Measurements from ENCODE around the gene CCT5. TPM values are rescaled to one million over a fixed set of nuclear protein-coding genes. Genes with fewer than 3 reads are reported as not detected.

The CCT5 gene
- total and polyA plus RNA-seq, 2 donors (not counting 1 experiment from before 2014, with no cell fraction given), result 74.3 to 77.7 TPM

DNA sequence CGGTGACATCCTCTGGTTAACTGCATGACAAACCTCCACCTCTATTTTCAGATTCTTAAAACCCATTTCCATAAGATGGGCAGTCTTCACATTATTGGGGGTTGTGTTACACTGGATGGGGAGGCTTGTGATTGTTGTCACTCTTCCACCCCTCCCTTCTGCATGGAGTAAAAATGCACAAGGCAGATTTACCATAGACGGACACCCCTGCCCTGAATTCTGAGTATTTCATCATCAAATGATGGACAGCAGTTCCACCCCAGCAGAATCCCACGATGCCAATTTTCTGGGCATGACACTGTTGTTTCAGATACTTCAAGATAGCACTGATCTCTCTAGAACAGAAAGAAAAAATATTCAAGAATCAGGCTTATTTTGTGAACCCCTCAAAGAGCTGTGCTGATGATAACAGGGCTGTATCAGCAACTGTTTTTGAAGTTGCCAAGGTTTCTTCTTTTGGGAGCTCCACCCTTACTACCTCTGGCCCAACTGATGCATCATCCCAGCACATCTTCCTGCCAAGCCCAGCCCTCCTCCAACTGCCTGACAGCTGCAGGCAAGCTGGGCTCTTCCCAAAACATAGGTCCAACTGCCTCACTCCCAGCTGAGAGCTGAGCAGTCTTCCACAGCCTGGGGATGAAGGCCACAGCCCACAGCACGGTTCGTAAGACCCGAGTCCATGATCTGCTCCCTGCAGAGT, 36.2 kb downstream of the CCT5 start:
- intact Hi-C loops (cut with micrococcal nuclease), result no loop called here
- peaks cover 4 to 15% of the 10 kb centered on the region in 2 donors for H3K4me1 ChIP-seq (ENCODE audit: control insufficient read depth in 2 of 2, insufficient read depth in 2 of 2, low read length in 2 of 2)
- ChIA-PET POLR2A (interaction anchor here (0.6 to 0.7 kb wide), 2 partner anchors 387 to 705 kb away, joined by 3 to 4 read pairs; no protein-coding TSS in a partner anchor), CTCF (interaction anchor here (0.7 to 2.0 kb wide), 6 partner anchors 12 to 342 kb away, joined by 3 to 7 read pairs (median 6); no protein-coding TSS in a partner anchor)
- no peak for TF ChIP-seq EZH2 (IDR thresholded peaks at IDR 0.05; ENCODE audit: borderline replicate concordance, insufficient read depth, low read depth, low read length, poor library complexity, severe bottlenecking)
- no peak for TF ChIP-seq CTCF (IDR thresholded peaks at IDR 0.05)
- H4K20me1 ChIP-seq (ENCODE audit: control insufficient read depth, insufficient read depth, low read length, poor library complexity, severe bottlenecking), result no peaks in the 10 kb centered on the region
- H3K27ac Mint-ChIP-seq, result no peak overlapping the region
- ATAC-seq (ENCODE audit: low read depth) (no peak), DNase-seq (no peak)
- no peak overlapping the region for H2AFZ ChIP-seq (ENCODE audit: insufficient read depth, low read depth, low read length, poor library complexity, severe bottlenecking)
- H3K27me3 ChIP-seq (replicated peaks in 1 of 4; ENCODE audit: control extremely low read depth in 1 of 4, control insufficient read depth in 3 of 4, insufficient read depth in 4 of 4, low read length in 3 of 4), result peaks cover 0 to 6% (median 0%) of the 10 kb centered on the region in 4 experiments
- no peak overlapping the region for H3K4me3 ChIP-seq (ENCODE audit: control extremely low read depth in 1 of 5, extremely low read depth in 1 of 5, insufficient read depth in 1 of 5, low read depth in 2 of 5, low read length in 4 of 5)
- H3K27me3 Mint-ChIP-seq, result peaks cover 18% of the 10 kb centered on the region
- no peak overlapping the region for H3K27ac ChIP-seq (ENCODE audit: low read length in 2 of 2)
- no peak overlapping the region for H3K4me3 Mint-ChIP-seq
- H3K9me3 Mint-ChIP-seq (ENCODE audit: insufficient read depth), result no peaks in the 10 kb centered on the region
- H3K4me1 Mint-ChIP-seq, result peaks cover 12% of the 10 kb centered on the region
- no peak overlapping the region for H3K4me2 ChIP-seq (replicated peaks; ENCODE audit: low read depth, low read length, poor library complexity, severe bottlenecking)
- no peaks in the 10 kb centered on the region for H3K9me3 ChIP-seq (ENCODE audit: control extremely low read depth in 1 of 3, control insufficient read depth in 2 of 3, insufficient read depth in 1 of 3, low read length in 2 of 3)
- H3K79me2 ChIP-seq (ENCODE audit: control insufficient read depth, insufficient read depth, low read length), result no peaks in the 10 kb centered on the region
- no peaks in the 10 kb centered on the region for H3K36me3 ChIP-seq (replicated peaks in 1 of 2; ENCODE audit: control extremely low read depth in 1 of 2, control insufficient read depth in 1 of 2, extremely low read depth in 1 of 2, insufficient read depth in 2 of 2, low read length in 1 of 2)
- 100% methylated on average over 5 of the region's 6 CpGs for WGBS (ENCODE audit: insufficient coverage)
- H3K9ac ChIP-seq (ENCODE audit: low read length), result no peak overlapping the region

- H3K4me2 ChIP-seq (replicated peaks; ENCODE audit: low read depth, low read length, poor library complexity, severe bottlenecking), result no peak overlapping the region
- no peak overlapping the region for H3K4me3 ChIP-seq (ENCODE audit: control extremely low read depth in 1 of 5, extremely low read depth in 1 of 5, insufficient read depth in 1 of 5, low read depth in 2 of 5, low read length in 4 of 5)
- H3K27ac ChIP-seq (ENCODE audit: low read length in 2 of 2), result no peak overlapping the region
- intact Hi-C loops (cut with micrococcal nuclease), result no loop called here
- H2AFZ ChIP-seq (ENCODE audit: insufficient read depth, low read depth, low read length, poor library complexity, severe bottlenecking), result no peak overlapping the region
- no peak for ATAC-seq (ENCODE audit: low read depth)
- Mint-ChIP-seq H3K27ac (no peak overlapping the region), H3K4me1 (peaks cover 12% of the 10 kb centered on the region), H3K27me3 (peaks cover 18% of the 10 kb centered on the region), H3K4me3 (no peak overlapping the region), H3K9me3 (ENCODE audit: insufficient read depth) (no peaks in the 10 kb centered on the region)
- POLR2A ChIA-PET, result no interaction called here
- peaks cover 0 to 6% (median 0%) of the 10 kb centered on the region in 4 experiments for H3K27me3 ChIP-seq (replicated peaks in 1 of 4; ENCODE audit: control extremely low read depth in 1 of 4, control insufficient read depth in 3 of 4, insufficient read depth in 4 of 4, low read length in 3 of 4)
- H3K9me3 ChIP-seq (ENCODE audit: control extremely low read depth in 1 of 3, control insufficient read depth in 2 of 3, insufficient read depth in 1 of 3, low read length in 2 of 3), result no peaks in the 10 kb centered on the region
- H3K36me3 ChIP-seq (replicated peaks in 1 of 2; ENCODE audit: control extremely low read depth in 1 of 2, control insufficient read depth in 1 of 2, extremely low read depth in 1 of 2, insufficient read depth in 2 of 2, low read length in 1 of 2), result no peaks in the 10 kb centered on the region
- H4K20me1 ChIP-seq (ENCODE audit: control insufficient read depth, insufficient read depth, low read length, poor library complexity, severe bottlenecking), result no peaks in the 10 kb centered on the region
- H3K79me2 ChIP-seq (ENCODE audit: control insufficient read depth, insufficient read depth, low read length), result no peaks in the 10 kb centered on the region
- H3K9ac ChIP-seq (ENCODE audit: low read length), result no peak overlapping the region
- CTCF ChIA-PET, result interaction anchor here (1.2 to 2.0 kb wide), 3 partner anchors 38 to 341 kb away, joined by 5 to 6 read pairs (median 6); no protein-coding TSS in a partner anchor
- DNase-seq, result no peak
- WGBS (ENCODE audit: insufficient coverage), result 95% methylated on average over 5 of the region's 7 CpGs
- TF ChIP-seq EZH2 (IDR thresholded peaks at IDR 0.05; ENCODE audit: borderline replicate concordance, insufficient read depth, low read depth, low read length, poor library complexity, severe bottlenecking) (no peak), CTCF (IDR thresholded peaks at IDR 0.05) (no peak)
- H3K4me1 ChIP-seq (ENCODE audit: control insufficient read depth in 2 of 2, insufficient read depth in 2 of 2, low read length in 2 of 2), result peaks cover 4 to 15% of the 10 kb centered on the region in 2 donors
Observed at GRCh38 chr5:10286862-10287227, 36.8 kb downstream of the CCT5 start.
